ENCODE measurements around the gene SLC27A2. TPM values are rescaled to one million over a fixed set of nuclear protein-coding genes. Genes with fewer than 3 reads are reported as not detected.
"Not testable (repeated sequence)": the region's sequence is repeated elsewhere in the genome, so short reads cannot be mapped to it uniquely, and the experiment has no call there.

The SLC27A2 gene
- total RNA-seq, 3 donors from 2014 or later (not counting 1 experiment from before 2014, with no cell fraction given) = 0.47 to 2.7 (median 0.50) TPM

DNA sequence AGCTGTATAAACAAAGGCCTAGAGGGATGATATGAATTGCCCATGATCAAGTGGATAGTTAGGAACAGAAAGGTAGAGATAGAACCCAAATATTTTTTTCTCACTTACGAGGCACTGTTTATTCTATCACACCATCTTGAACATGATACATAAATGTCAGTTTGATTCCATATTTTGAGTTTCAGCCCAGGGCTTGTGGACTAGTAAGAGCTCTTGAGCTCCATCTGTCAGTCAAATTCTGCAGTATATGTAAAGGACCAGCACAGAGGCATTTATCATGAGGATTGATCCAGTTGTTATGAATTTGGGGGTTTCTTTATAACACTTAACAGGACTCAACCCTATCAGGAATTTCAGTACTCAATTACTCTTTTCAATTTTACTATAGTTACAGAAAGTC, 4.8 kb downstream of the SLC27A2 start:
- Mint-ChIP-seq H3K9me3 (no peaks in the 10 kb centered on the region), H3K4me3 (no peak overlapping the region), H3K27me3 (ENCODE audit: low read depth in 2 of 2) (peaks cover 8% of the 10 kb centered on the region in 2 donors), H3K4me1 (peaks cover 14 to 20% of the 10 kb centered on the region in 2 donors), H3K36me3 (no peaks in the 10 kb centered on the region), H3K27ac (no peak overlapping the region)
- Histone ChIP-seq H3K27ac (ENCODE audit: low read length) (no peak overlapping the region), H3K9me3 (ENCODE audit: control insufficient read depth, insufficient read depth, low read length) (no peaks in the 10 kb centered on the region), H3K27me3 (ENCODE audit: control insufficient read depth, insufficient read depth, low read length) (no peaks in the 10 kb centered on the region), H3K4me1 (ENCODE audit: control insufficient read depth, insufficient read depth, low read length) (peaks cover 16% of the 10 kb centered on the region), H3K4me3 (ENCODE audit: low read length) (no peak overlapping the region), H3K36me3 (ENCODE audit: control insufficient read depth, insufficient read depth, low read length) (no peaks in the 10 kb centered on the region)
- no peak for DNase-seq
- intact Hi-C loops (cut with micrococcal nuclease) = no loop called here
- no peak for ATAC-seq
- WGBS (ENCODE audit: insufficient coverage) = no CpG with 5 or more reads among the region's 1 CpG
- TF ChIP-seq, protein P1, sequence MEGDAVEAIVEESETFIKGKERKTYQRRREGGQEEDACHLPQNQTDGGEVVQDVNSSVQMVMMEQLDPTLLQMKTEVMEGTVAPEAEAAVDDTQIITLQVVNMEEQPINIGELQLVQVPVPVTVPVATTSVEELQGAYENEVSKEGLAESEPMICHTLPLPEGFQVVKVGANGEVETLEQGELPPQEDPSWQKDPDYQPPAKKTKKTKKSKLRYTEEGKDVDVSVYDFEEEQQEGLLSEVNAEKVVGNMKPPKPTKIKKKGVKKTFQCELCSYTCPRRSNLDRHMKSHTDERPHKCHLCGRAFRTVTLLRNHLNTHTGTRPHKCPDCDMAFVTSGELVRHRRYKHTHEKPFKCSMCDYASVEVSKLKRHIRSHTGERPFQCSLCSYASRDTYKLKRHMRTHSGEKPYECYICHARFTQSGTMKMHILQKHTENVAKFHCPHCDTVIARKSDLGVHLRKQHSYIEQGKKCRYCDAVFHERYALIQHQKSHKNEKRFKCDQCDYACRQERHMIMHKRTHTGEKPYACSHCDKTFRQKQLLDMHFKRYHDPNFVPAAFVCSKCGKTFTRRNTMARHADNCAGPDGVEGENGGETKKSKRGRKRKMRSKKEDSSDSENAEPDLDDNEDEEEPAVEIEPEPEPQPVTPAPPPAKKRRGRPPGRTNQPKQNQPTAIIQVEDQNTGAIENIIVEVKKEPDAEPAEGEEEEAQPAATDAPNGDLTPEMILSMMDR (IDR thresholded peaks at IDR 0.05) = no peak

DNA sequence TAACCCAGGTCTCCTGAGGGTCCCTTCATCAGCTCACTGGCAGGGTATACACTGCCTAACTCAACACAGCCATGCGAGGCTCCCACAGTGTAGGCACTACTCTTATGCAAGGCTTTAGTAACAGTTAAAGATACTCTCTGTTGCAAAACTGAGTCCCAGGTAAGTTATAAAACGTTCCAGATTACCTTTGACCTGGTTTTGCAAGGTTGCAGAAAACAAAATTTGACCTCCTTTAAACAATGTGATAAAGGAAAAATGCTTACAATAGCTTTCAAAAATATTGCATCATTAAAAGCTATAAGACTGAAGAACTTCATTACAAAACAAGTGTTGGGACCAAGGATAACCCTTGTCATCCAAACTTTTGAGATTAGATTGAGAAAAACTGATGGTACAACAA, 5.5 kb downstream of the SLC27A2 start:
- Histone ChIP-seq H3K4me3 (ENCODE audit: low read length) (no peak overlapping the region), H3K36me3 (ENCODE audit: control insufficient read depth, insufficient read depth, low read length) (no peaks in the 10 kb centered on the region), H3K9me3 (ENCODE audit: control insufficient read depth, insufficient read depth, low read length) (no peaks in the 10 kb centered on the region), H3K27me3 (ENCODE audit: control insufficient read depth, insufficient read depth, low read length) (no peaks in the 10 kb centered on the region), H3K4me1 (ENCODE audit: control insufficient read depth, insufficient read depth, low read length) (peaks cover 13% of the 10 kb centered on the region), H3K27ac (ENCODE audit: low read length) (no peak overlapping the region)
- Mint-ChIP-seq H3K27ac (no peak overlapping the region), H3K27me3 (ENCODE audit: low read depth in 2 of 2) (peaks cover 5% of the 10 kb centered on the region in 2 donors), H3K36me3 (no peaks in the 10 kb centered on the region), H3K9me3 (no peaks in the 10 kb centered on the region), H3K4me1 (peaks cover 11 to 16% of the 10 kb centered on the region in 2 donors), H3K4me3 (no peak overlapping the region)
- TF ChIP-seq, protein P1 (IDR thresholded peaks at IDR 0.05) = no peak
- intact Hi-C loops (cut with micrococcal nuclease) = no loop called here
- 96% methylated on average over 2 of the region's 2 CpGs for WGBS (ENCODE audit: insufficient coverage)
- DNase-seq (no peak), ATAC-seq (no peak)

DNA sequence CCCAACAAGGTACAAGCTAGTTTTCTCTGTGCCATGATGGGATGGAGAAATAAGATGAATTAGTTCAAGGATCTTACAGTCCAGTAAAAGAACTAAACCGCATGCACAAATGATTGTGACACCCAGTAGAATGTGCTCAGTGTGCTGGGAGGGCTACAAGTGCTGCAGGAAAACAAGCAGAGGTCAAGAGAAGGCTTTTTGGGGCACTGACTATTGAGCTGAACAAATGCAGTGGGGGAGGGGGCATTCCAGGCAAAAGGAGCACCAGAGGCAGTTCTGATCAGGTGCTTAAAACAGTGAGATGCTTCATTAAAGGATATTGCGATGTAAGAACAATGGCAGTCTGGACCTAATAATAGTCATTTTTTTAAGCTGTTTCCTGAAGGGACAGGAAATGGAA, 6.0 kb downstream of the SLC27A2 start:
- intact Hi-C loops (cut with micrococcal nuclease) = no loop called here
- DNase-seq (no peak), ATAC-seq (no peak)
- Histone ChIP-seq H3K27me3 (ENCODE audit: control insufficient read depth, insufficient read depth, low read length) (no peaks in the 10 kb centered on the region), H3K9me3 (ENCODE audit: control insufficient read depth, insufficient read depth, low read length) (no peaks in the 10 kb centered on the region), H3K36me3 (ENCODE audit: control insufficient read depth, insufficient read depth, low read length) (no peaks in the 10 kb centered on the region), H3K4me1 (ENCODE audit: control insufficient read depth, insufficient read depth, low read length) (peaks cover 8% of the 10 kb centered on the region), H3K4me3 (ENCODE audit: low read length) (no peak overlapping the region), H3K27ac (ENCODE audit: low read length) (no peak overlapping the region)
- Mint-ChIP-seq H3K4me1 (peaks cover 6 to 11% of the 10 kb centered on the region in 2 donors), H3K27ac (no peak overlapping the region), H3K4me3 (no peak overlapping the region), H3K27me3 (ENCODE audit: low read depth in 2 of 2) (peaks cover under 1 to 2% of the 10 kb centered on the region in 2 donors), H3K36me3 (no peaks in the 10 kb centered on the region), H3K9me3 (no peaks in the 10 kb centered on the region)
- 100% methylated on average over 2 of the region's 2 CpGs for WGBS (ENCODE audit: insufficient coverage)
- TF ChIP-seq, protein P1 (IDR thresholded peaks at IDR 0.05) = no peak

DNA sequence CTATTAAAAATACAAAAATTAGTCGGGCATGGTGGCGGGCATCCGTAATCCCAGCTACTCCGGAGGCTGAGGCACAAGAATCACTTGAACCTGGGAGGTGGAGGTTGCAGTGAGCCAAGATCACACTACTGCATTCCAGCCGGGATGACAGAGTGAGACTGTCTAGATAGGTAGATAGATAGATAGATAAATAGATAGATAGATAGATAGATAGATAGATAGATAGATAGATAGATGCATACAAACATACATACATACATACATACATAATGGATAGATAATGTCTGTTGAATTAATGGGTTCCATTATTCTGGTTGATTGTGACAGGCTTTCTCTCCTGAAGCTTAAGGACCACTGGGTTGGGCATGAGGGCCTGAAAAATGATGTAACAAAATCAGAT, 6.8 kb downstream of the SLC27A2 start:
- H3K9me3 Mint-ChIP-seq; H3K4me3 Mint-ChIP-seq; H3K27me3 Mint-ChIP-seq (ENCODE audit: low read depth in 2 of 2); H3K27ac Mint-ChIP-seq; H3K27me3 ChIP-seq (ENCODE audit: control insufficient read depth, insufficient read depth, low read length); H3K4me1 ChIP-seq (ENCODE audit: control insufficient read depth, insufficient read depth, low read length); H3K4me1 Mint-ChIP-seq; H3K36me3 ChIP-seq (ENCODE audit: control insufficient read depth, insufficient read depth, low read length); ATAC-seq; H3K27ac ChIP-seq (ENCODE audit: low read length); H3K4me3 ChIP-seq (ENCODE audit: low read length); H3K36me3 Mint-ChIP-seq; intact Hi-C loops (cut with micrococcal nuclease); DNase-seq; H3K9me3 ChIP-seq (ENCODE audit: control insufficient read depth, insufficient read depth, low read length): not testable (repeated sequence)
- WGBS (ENCODE audit: insufficient coverage) = 96% methylated on average over 4 of the region's 5 CpGs
